Activated CD4-positive, CD25-positive, alpha-beta regulatory T cell treated with anti-CD3 and anti-CD28 coated beads, Interleukin-2, amount 50 U/mL, for 72 hours (primary cell): ENCODE data around the gene PNMA6A.
"Not testable (repeated sequence)": the region's sequence is repeated elsewhere in the genome, so short reads cannot be mapped to it uniquely, and the experiment has no call there.

Experiments
- DNase-seq: peaks from one replicate; pipeline ENCODE4 v3.0.0; 2021

PNMA6A gene

GRCh38 chrX:153077437-153078135 lies 5.3 kb downstream of the PNMA6A start:
- DNase-seq = not testable (repeated sequence)

GRCh38 chrX:153083238-153083923 lies 11.1 kb downstream of the PNMA6A start:
- not testable (repeated sequence) for DNase-seq

GRCh38 chrX:153102418-153102817 lies 30.2 kb downstream of the PNMA6A start:
- no peak for DNase-seq

- DNase-seq = not testable (repeated sequence)
These were observed 32.7 kb downstream of the PNMA6A start for GRCh38 chrX:153104959-153105358.

GRCh38 chrX:153106092-153106801 lies 34.0 kb downstream of the PNMA6A start:
- not testable (repeated sequence) for DNase-seq

- not testable (repeated sequence) for DNase-seq
These were observed 38.5 kb downstream of the PNMA6A start for GRCh38 chrX:153110735-153111134.

- not testable (repeated sequence) for DNase-seq
These were observed 41.6 kb downstream of the PNMA6A start for GRCh38 chrX:153113851-153114250.

- DNase-seq = not testable (repeated sequence)
These were observed 45.5 kb downstream of the PNMA6A start for GRCh38 chrX:153117754-153118153.

GRCh38 chrX:153120230-153120629 lies 48.0 kb downstream of the PNMA6A start:
- not testable (repeated sequence) for DNase-seq

- not testable (repeated sequence) for DNase-seq
These were observed 51.2 kb downstream of the PNMA6A start for GRCh38 chrX:153123468-153123867.
